ENCODE data around the gene COL16A1.

Gene COL16A1

DNA sequence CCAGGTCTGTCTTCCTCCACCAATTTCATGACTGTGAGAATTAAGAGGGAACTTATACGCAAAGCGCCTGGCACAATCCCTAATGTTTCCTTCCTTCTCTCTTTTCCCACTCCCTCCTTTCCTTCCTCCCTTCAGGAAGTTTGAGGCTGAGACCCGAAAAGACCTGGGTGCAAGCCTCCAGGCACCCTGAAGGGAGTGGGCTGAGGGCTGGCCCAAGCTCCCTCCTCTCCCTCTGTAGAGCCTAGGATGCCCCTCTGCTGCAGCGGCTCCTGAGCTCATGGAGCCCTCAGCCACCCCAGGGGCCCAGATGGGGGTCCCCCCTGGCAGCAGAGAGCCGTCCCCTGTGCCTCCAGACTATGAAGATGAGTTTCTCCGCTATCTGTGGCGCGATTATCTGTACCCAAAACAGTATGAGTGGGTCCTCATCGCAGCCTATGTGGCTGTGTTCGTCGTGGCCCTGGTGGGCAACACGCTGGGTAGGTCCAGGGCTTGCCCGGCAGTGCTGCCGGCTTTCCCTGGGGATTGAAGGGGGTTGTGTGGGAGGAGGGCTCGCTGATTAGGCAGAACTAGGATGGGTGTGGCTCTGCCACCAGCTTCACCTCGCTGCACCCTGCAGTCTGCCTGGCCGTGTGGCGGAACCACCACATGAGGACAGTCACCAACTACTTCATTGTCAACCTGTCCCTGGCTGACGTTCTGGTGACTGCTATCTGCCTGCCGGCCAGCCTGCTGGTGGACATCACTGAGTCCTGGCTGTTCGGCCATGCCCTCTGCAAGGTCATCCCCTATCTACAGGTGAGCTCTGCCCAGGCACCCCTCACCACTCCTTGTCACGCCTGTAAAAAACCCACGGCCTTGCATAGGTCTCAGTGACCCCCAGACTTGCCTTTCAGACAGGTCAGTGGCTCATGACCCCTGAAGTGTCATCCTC lies 84.6 kb downstream of the COL16A1 start:
- TF ChIP-seq, protein P1, sequence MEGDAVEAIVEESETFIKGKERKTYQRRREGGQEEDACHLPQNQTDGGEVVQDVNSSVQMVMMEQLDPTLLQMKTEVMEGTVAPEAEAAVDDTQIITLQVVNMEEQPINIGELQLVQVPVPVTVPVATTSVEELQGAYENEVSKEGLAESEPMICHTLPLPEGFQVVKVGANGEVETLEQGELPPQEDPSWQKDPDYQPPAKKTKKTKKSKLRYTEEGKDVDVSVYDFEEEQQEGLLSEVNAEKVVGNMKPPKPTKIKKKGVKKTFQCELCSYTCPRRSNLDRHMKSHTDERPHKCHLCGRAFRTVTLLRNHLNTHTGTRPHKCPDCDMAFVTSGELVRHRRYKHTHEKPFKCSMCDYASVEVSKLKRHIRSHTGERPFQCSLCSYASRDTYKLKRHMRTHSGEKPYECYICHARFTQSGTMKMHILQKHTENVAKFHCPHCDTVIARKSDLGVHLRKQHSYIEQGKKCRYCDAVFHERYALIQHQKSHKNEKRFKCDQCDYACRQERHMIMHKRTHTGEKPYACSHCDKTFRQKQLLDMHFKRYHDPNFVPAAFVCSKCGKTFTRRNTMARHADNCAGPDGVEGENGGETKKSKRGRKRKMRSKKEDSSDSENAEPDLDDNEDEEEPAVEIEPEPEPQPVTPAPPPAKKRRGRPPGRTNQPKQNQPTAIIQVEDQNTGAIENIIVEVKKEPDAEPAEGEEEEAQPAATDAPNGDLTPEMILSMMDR (IDR thresholded peaks at IDR 0.05; ENCODE audit: low read length): no peak
- TF ChIP-seq EZH2phosphoT487 (IDR thresholded peaks at IDR 0.05; ENCODE audit: low read length): no peak
- TF ChIP-seq EZH2 (optimal IDR thresholded peaks at IDR 0.05; ENCODE audit: low read depth, low read length): no peak
- H3K9me2 ChIP-seq (replicated peaks; ENCODE audit: insufficient read depth, low read length): no peaks in the 10 kb centered on the region
- H3F3A ChIP-seq (ENCODE audit: insufficient read depth, low read length): no peaks in the 10 kb centered on the region
- no peaks in the 10 kb centered on the region for H3K4me1 ChIP-seq (ENCODE audit: low read length)
- H3K79me2 ChIP-seq (ENCODE audit: low read length): no peaks in the 10 kb centered on the region
- H4K20me1 ChIP-seq (ENCODE audit: insufficient read depth, low read length): no peaks in the 10 kb centered on the region
- H3K4me3 ChIP-seq (ENCODE audit: low read length): no peak overlapping the region
- H2AFZ ChIP-seq (ENCODE audit: low read length): no peak overlapping the region
- H3K4me2 ChIP-seq (ENCODE audit: low read depth, low read length): no peak overlapping the region
- H3K9me3 ChIP-seq (replicated peaks; ENCODE audit: insufficient read depth, low read length): no peaks in the 10 kb centered on the region
- DNase-seq: no peak
- no peaks in the 10 kb centered on the region for H3K36me3 ChIP-seq (replicated peaks; ENCODE audit: insufficient read depth, low read length)
- peaks cover 18% of the 10 kb centered on the region for H3K27me3 ChIP-seq (replicated peaks; ENCODE audit: insufficient read depth, low read length)
- H3K27ac ChIP-seq (ENCODE audit: low read length): no peak overlapping the region
- no peak overlapping the region for H3K9ac ChIP-seq (ENCODE audit: low read length)

DNA sequence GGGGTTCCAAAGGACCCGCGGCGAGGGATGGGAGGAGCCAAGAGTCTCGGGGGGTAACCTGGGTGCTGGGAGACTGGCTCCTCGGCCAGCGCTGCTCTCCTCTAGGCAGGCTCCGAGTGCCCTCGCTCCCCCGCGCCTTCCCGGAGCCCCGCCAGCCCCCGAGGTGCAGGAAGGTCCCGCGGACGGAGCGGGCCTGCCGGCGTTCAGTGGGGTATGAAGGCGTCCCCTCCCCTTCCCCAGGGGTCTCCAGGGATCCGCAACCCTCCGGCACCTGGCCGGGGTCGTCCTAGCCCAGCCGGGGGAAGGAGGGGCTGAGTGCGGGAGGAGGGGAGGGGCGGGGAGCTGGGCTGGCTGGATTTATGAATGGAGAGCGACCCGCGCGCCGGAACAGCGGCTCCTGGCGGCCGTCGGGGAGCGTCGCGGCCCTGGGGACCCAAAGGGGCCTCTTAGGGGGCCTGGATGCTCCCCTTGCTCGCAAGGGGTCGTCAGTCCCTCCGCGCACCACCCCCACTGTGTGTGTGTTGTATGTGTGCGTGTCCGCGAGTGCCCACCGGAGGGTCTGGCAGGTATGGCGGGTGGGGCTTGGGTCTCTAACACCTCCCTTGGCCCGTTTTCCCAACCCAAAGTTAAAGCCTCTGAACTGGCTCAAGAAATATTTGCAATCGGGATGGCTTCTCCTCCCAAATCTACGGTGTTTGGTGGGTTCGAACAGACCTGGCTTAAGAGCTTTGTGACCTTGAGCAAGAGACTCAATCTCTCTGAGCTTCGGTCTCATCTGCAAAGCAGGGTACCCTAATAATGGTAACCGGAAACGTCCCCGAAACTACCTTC lies 85.7 kb downstream of the COL16A1 start:
- peak; percentile 31 for DNase-seq
- Histone ChIP-seq H3K79me2 (ENCODE audit: low read length) (no peaks in the 10 kb centered on the region), H3K36me3 (replicated peaks; ENCODE audit: insufficient read depth, low read length) (no peaks in the 10 kb centered on the region), H3K4me2 (ENCODE audit: low read depth, low read length) (peak overlapping the region; percentile 98), H3K27me3 (replicated peaks; ENCODE audit: insufficient read depth, low read length) (peaks cover 18% of the 10 kb centered on the region), H3K9me2 (replicated peaks; ENCODE audit: insufficient read depth, low read length) (no peaks in the 10 kb centered on the region), H3K9me3 (replicated peaks; ENCODE audit: insufficient read depth, low read length) (no peaks in the 10 kb centered on the region), H3K27ac (ENCODE audit: low read length) (no peak overlapping the region), H4K20me1 (ENCODE audit: insufficient read depth, low read length) (no peaks in the 10 kb centered on the region), H3F3A (ENCODE audit: insufficient read depth, low read length) (no peaks in the 10 kb centered on the region), H2AFZ (ENCODE audit: low read length) (peak overlapping the region; percentile 94), H3K4me3 (ENCODE audit: low read length) (peak overlapping the region; percentile 71), H3K4me1 (ENCODE audit: low read length) (no peaks in the 10 kb centered on the region), H3K9ac (ENCODE audit: low read length) (peak overlapping the region; percentile 44; the same call in 1 of the 2 replicates)
- TF ChIP-seq, protein P1 (IDR thresholded peaks at IDR 0.05; ENCODE audit: low read length): peak; percentile 78
- no peak for TF ChIP-seq EZH2phosphoT487 (IDR thresholded peaks at IDR 0.05; ENCODE audit: low read length)
- no peak for TF ChIP-seq EZH2 (optimal IDR thresholded peaks at IDR 0.05; ENCODE audit: low read depth, low read length)

DNA sequence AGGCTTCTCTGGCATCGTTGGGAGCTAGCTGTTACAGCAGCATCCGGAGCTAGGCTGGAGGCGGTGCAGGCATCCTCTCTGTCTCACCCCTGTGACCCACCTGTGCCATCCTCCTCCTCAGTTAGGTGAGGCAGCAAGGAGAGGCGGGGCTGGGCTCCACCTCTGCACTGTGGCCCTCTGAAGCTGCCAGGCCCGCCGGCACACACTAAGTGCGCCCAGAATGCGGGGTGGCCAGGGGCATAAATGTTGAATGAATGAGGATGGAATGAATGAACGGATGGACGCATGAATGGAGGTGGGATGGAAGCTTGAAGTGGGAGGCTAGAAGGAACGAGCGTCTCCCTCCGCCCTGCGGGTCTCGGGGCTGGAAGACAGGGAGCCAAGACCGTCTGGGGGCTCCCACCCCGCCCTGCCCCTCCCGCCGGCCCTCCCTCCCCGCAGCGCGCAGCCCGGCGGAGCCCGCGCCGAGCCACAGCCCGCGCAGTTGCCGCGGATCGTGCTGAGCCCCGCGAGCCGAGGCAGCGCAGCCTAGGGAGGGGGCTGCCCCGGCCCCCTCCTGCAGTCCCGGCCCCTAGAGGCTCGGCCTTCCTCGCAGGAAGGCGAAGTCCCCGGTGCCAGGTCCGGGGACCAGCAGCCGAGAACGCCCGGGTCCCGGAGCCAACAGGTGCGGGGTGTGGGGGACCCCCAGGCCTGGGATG lies 86.5 kb downstream of the COL16A1 start, which contains the start of gene HCRTR1:
HCRTR1 (plus strand) TSS at position 472 of the 698 bp plus-strand sequence. CDS start 1,504 bp downstream, outside the sequence.
- Histone ChIP-seq H3K9me2 (replicated peaks; ENCODE audit: insufficient read depth, low read length) (no peaks in the 10 kb centered on the region), H3K36me3 (replicated peaks; ENCODE audit: insufficient read depth, low read length) (no peaks in the 10 kb centered on the region), H4K20me1 (ENCODE audit: insufficient read depth, low read length) (no peaks in the 10 kb centered on the region), H3K27me3 (replicated peaks; ENCODE audit: insufficient read depth, low read length) (peaks cover 18% of the 10 kb centered on the region), H3F3A (ENCODE audit: insufficient read depth, low read length) (no peaks in the 10 kb centered on the region), H3K4me1 (ENCODE audit: low read length) (no peaks in the 10 kb centered on the region), H3K79me2 (ENCODE audit: low read length) (no peaks in the 10 kb centered on the region), H3K4me3 (ENCODE audit: low read length) (peak within 1 kb of the TSS; percentile 71), H3K27ac (ENCODE audit: low read length) (no peak within 1 kb of the TSS), H3K9me3 (replicated peaks; ENCODE audit: insufficient read depth, low read length) (no peaks in the 10 kb centered on the region), H3K4me2 (ENCODE audit: low read depth, low read length) (peak within 1 kb of the TSS; percentile 98), H2AFZ (ENCODE audit: low read length) (peak within 1 kb of the TSS; percentile 94), H3K9ac (ENCODE audit: low read length) (peak within 1 kb of the TSS; percentile 44; the same call in 1 of the 2 replicates)
- no peak for DNase-seq
- TF ChIP-seq, protein P1 (IDR thresholded peaks at IDR 0.05; ENCODE audit: low read length): no peak
- TF ChIP-seq EZH2 (optimal IDR thresholded peaks at IDR 0.05; ENCODE audit: low read depth, low read length): no peak
- TF ChIP-seq EZH2phosphoT487 (IDR thresholded peaks at IDR 0.05; ENCODE audit: low read length): no peak

Data from MM.1S (cell line).